Measurements from ENCODE around the gene PFKFB3. TPM values are rescaled to one million over a fixed set of nuclear protein-coding genes. Genes with fewer than 3 reads are reported as not detected.

The PFKFB3 gene
- total and polyA plus RNA-seq, 9 of the 15 experiments (the other 6 are each of a cell fraction or from before 2014, with no cell fraction given) = 0.46 to 21.6 (median 7.8) TPM

DNA sequence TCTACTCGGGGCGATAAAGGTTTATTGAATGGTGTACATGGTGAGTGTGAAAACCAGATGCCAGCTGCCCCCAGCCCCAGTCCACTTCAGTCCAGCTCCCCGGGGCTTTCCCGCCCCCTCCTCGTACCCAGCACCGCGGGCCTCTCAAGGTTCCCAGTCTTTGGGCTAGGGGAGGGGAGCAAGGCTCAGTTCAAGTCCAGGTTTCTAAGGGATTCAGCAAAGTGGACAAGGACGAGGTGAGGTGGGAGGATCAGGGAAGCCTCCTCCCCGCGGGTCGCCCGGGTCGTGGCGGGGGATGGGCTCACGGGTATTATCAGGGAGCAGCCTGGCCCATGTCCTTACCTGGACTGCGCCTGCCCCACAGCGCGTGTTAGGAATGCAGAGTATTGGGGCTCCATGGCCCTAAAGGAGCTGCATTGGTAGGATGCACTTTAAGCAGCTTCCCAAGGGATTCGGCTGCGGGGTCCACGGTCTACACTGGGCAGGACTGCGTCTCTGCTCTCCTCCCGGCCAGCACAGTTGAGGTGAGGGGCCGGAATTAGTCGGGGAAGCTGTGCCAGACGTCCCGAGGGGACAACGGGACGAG, 541 bp upstream of the PFKFB3 start:
- H3K27ac ChIP-seq (ENCODE audit: extremely low read depth, low read depth, low read length) = no peak overlapping the region; the same call in 2 of the 3 replicates
- peak overlapping the region; percentile 18 to 87; a peak in 3 of 4 replicates for H3K9ac ChIP-seq (ENCODE audit: insufficient read depth in 1 of 2, low read depth in 2 of 2, low read length in 2 of 2)
- H3K9me3 ChIP-seq (replicated peaks; ENCODE audit: control insufficient read depth, insufficient read depth, low read depth, low read length) = no peaks in the 10 kb centered on the region
- POLR2A ChIA-PET = interaction anchor here (0.6 to 1.7 kb wide), 10 partner anchors 8 to 1218 kb away, joined by 3 to 6 read pairs (median 4); no protein-coding TSS in a partner anchor
- peaks cover 8 to 40% of the 10 kb centered on the region in 2 experiments for H3K4me1 ChIP-seq (replicated peaks in 1 of 2; ENCODE audit: control insufficient read depth in 2 of 2, insufficient read depth in 2 of 2, low read length in 2 of 2)
- no TSS peak for BruUV-seq (replicated peaks)
- peaks cover 9% of the 10 kb centered on the region for H3K79me2 ChIP-seq (ENCODE audit: control insufficient read depth, insufficient read depth, low read length)
- WGBS (ENCODE audit: insufficient coverage, low coverage, missing lambda C conversion rate) = 30% methylated on average over 23 of the region's 29 CpGs
- FAIRE-seq = no peak
- TF ChIP-seq JUN (IDR thresholded peaks at IDR 0.05; ENCODE audit: borderline replicate concordance, low read depth, low read length) (no peak), JUN (CRISPR knock-in tag; IDR thresholded peaks at IDR 0.05; ENCODE audit: borderline replicate concordance) (0 out of 2 replicates have a peak, but pooled peaks have one; percentile 1), HDAC6 (IDR thresholded peaks at IDR 0.05; ENCODE audit: low read depth, low read length) (no peak)
- TF ChIP-seq, protein P1, sequence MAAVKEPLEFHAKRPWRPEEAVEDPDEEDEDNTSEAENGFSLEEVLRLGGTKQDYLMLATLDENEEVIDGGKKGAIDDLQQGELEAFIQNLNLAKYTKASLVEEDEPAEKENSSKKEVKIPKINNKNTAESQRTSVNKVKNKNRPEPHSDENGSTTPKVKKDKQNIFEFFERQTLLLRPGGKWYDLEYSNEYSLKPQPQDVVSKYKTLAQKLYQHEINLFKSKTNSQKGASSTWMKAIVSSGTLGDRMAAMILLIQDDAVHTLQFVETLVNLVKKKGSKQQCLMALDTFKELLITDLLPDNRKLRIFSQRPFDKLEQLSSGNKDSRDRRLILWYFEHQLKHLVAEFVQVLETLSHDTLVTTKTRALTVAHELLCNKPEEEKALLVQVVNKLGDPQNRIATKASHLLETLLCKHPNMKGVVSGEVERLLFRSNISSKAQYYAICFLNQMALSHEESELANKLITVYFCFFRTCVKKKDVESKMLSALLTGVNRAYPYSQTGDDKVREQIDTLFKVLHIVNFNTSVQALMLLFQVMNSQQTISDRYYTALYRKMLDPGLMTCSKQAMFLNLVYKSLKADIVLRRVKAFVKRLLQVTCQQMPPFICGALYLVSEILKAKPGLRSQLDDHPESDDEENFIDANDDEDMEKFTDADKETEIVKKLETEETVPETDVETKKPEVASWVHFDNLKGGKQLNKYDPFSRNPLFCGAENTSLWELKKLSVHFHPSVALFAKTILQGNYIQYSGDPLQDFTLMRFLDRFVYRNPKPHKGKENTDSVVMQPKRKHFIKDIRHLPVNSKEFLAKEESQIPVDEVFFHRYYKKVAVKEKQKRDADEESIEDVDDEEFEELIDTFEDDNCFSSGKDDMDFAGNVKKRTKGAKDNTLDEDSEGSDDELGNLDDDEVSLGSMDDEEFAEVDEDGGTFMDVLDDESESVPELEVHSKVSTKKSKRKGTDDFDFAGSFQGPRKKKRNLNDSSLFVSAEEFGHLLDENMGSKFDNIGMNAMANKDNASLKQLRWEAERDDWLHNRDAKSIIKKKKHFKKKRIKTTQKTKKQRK (IDR thresholded peaks at IDR 0.05; ENCODE audit: borderline replicate concordance, low read depth, low read length) = no peak
- in situ Hi-C loops (cut with MboI) (loop anchor here (5.0 kb wide), 1 partner anchor 190 kb away; no protein-coding TSS in a partner anchor), intact Hi-C loops (cut with micrococcal nuclease) (loop anchor here (1.0 to 2.0 kb wide), 2 partner anchors 93 to 199 kb away; no protein-coding TSS in a partner anchor)
- no peaks in the 10 kb centered on the region for H3K36me3 ChIP-seq (ENCODE audit: control insufficient read depth, insufficient read depth, low read length)
- H2AFZ ChIP-seq (ENCODE audit: low read depth, low read length) = peak overlapping the region; percentile 73; the same call in 1 of the 2 replicates
- peak overlapping the region; percentile 81 for H3K4me2 ChIP-seq (ENCODE audit: insufficient read depth, low read length)
- CTCF ChIA-PET (ENCODE audit: low intra/inter-chr PET ratio) = interaction anchor here (0.6 to 2.4 kb wide), 4 partner anchors 94 to 1388 kb away, joined by 3 to 33 read pairs (median 6); partner anchors contain the start of gene RBM17
- DNase-seq (ENCODE audit: extremely low read depth in 1 of 4, low spot score in 3 of 4) = peak in 1 of 4 experiments; percentile 26
- H3K27me3 ChIP-seq (ENCODE audit: control insufficient read depth in 2 of 2, insufficient read depth in 2 of 2, low read length in 2 of 2) = no peaks in the 10 kb centered on the region
- no peaks in the 10 kb centered on the region for H3K9me1 ChIP-seq (ENCODE audit: control insufficient read depth, insufficient read depth, low read length)
- 0 out of 2 replicates have a peak overlapping the region, but pooled peaks have one; percentile 62 for H3K4me3 ChIP-seq
- ATAC-seq = no peak
- H4K20me1 ChIP-seq (replicated peaks; ENCODE audit: control insufficient read depth, insufficient read depth, low read length) = peaks cover 17% of the 10 kb centered on the region
